ENCODE results near the gene UGT1A8. TPM values are rescaled to one million over a fixed set of nuclear protein-coding genes. Genes with fewer than 3 reads are reported as not detected.

UGT1A8 gene
- total RNA-seq, 1 donor, result not detected

- H3K79me2 ChIP-seq (ENCODE audit: insufficient read depth, low read length), result no peaks in the 10 kb centered on the region
- TF ChIP-seq, protein P1, sequence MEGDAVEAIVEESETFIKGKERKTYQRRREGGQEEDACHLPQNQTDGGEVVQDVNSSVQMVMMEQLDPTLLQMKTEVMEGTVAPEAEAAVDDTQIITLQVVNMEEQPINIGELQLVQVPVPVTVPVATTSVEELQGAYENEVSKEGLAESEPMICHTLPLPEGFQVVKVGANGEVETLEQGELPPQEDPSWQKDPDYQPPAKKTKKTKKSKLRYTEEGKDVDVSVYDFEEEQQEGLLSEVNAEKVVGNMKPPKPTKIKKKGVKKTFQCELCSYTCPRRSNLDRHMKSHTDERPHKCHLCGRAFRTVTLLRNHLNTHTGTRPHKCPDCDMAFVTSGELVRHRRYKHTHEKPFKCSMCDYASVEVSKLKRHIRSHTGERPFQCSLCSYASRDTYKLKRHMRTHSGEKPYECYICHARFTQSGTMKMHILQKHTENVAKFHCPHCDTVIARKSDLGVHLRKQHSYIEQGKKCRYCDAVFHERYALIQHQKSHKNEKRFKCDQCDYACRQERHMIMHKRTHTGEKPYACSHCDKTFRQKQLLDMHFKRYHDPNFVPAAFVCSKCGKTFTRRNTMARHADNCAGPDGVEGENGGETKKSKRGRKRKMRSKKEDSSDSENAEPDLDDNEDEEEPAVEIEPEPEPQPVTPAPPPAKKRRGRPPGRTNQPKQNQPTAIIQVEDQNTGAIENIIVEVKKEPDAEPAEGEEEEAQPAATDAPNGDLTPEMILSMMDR (IDR thresholded peaks at IDR 0.05; ENCODE audit: extremely low read depth, low read depth, low read length), result no peak
- no peaks in the 10 kb centered on the region for H3K27me3 ChIP-seq (ENCODE audit: insufficient read depth, low read length)
- H3K36me3 ChIP-seq (ENCODE audit: insufficient read depth, low read length), result no peaks in the 10 kb centered on the region
- no peak for DNase-seq (ENCODE audit: insufficient read length, low spot score, missing footprints)
- H3K4me3 ChIP-seq (ENCODE audit: insufficient read depth, low read length), result no peak within 1 kb of the TSS
- H3K4me2 ChIP-seq (ENCODE audit: insufficient read depth, low read length), result no peak within 1 kb of the TSS
- H3K27ac ChIP-seq (ENCODE audit: low read depth, low read length), result no peak within 1 kb of the TSS
- no peaks in the 10 kb centered on the region for H4K20me1 ChIP-seq (ENCODE audit: insufficient read depth, low read length)
- H2AFZ ChIP-seq (ENCODE audit: low read length), result no peak within 1 kb of the TSS
- no peaks in the 10 kb centered on the region for H3K9me3 ChIP-seq (ENCODE audit: low read depth, low read length)
- H3K4me1 ChIP-seq (ENCODE audit: insufficient read depth, low read length), result peaks cover 28% of the 10 kb centered on the region
These were observed 142.6 kb downstream of the UGT1A8 start, which contains the start of gene UGT1A1 for GRCh38 chr2:233760043-233760442. TSS of gene UGT1A1 (plus strand) at chr2:233760270. CDS start at chr2:233760288, 18 bp downstream.

GRCh38 chr2:233761040-233761769 lies 143.8 kb downstream of the UGT1A8 start:
- Histone ChIP-seq H3K79me2 (ENCODE audit: insufficient read depth, low read length) (no peaks in the 10 kb centered on the region), H3K4me3 (ENCODE audit: insufficient read depth, low read length) (no peak overlapping the region), H3K4me2 (ENCODE audit: insufficient read depth, low read length) (peak overlapping the region; percentile 26), H3K27me3 (ENCODE audit: insufficient read depth, low read length) (no peaks in the 10 kb centered on the region), H4K20me1 (ENCODE audit: insufficient read depth, low read length) (no peaks in the 10 kb centered on the region), H3K27ac (ENCODE audit: low read depth, low read length) (no peak overlapping the region), H3K4me1 (ENCODE audit: insufficient read depth, low read length) (peaks cover 28% of the 10 kb centered on the region), H3K36me3 (ENCODE audit: insufficient read depth, low read length) (no peaks in the 10 kb centered on the region), H2AFZ (ENCODE audit: low read length) (no peak overlapping the region), H3K9me3 (ENCODE audit: low read depth, low read length) (no peaks in the 10 kb centered on the region)
- TF ChIP-seq, protein P1 (IDR thresholded peaks at IDR 0.05; ENCODE audit: extremely low read depth, low read depth, low read length), result no peak
- no peak for DNase-seq (ENCODE audit: insufficient read length, low spot score, missing footprints)

DNA sequence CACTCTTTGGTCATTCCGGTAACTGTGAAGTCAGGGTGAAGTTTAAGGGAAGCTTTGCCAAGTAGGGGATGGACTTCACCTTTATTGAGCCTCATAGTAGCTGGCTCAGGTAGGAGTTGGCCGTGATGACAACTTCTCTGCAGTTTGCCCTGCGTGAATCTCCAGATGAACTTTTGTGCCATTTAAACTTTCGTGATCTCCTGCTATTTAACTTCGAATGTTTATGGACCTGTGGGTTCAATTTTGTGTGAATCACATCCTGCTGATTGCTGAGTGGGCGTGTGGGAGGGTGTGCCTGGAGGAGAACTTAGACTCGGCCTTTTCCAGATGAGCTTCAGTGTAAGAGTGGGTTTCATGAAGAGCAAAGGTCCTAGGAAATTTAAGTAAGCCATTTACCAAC lies 146.8 kb downstream of the UGT1A8 start:
- Histone ChIP-seq H3K36me3 (ENCODE audit: insufficient read depth, low read length) (no peaks in the 10 kb centered on the region), H3K4me1 (ENCODE audit: insufficient read depth, low read length) (peaks cover 23% of the 10 kb centered on the region), H3K27ac (ENCODE audit: low read depth, low read length) (peak overlapping the region; percentile 51), H3K79me2 (ENCODE audit: insufficient read depth, low read length) (no peaks in the 10 kb centered on the region), H3K4me2 (ENCODE audit: insufficient read depth, low read length) (peak overlapping the region; percentile 42), H3K27me3 (ENCODE audit: insufficient read depth, low read length) (no peaks in the 10 kb centered on the region), H4K20me1 (ENCODE audit: insufficient read depth, low read length) (no peaks in the 10 kb centered on the region), H3K4me3 (ENCODE audit: insufficient read depth, low read length) (no peak overlapping the region), H2AFZ (ENCODE audit: low read length) (peak overlapping the region; percentile 25), H3K9me3 (ENCODE audit: low read depth, low read length) (no peaks in the 10 kb centered on the region)
- DNase-seq (ENCODE audit: insufficient read length, low spot score, missing footprints), result peak; percentile 92
- TF ChIP-seq, protein P1 (IDR thresholded peaks at IDR 0.05; ENCODE audit: extremely low read depth, low read depth, low read length), result no peak

- Histone ChIP-seq H3K4me2 (ENCODE audit: insufficient read depth, low read length) (peak overlapping the region; percentile 42), H3K36me3 (ENCODE audit: insufficient read depth, low read length) (no peaks in the 10 kb centered on the region), H3K79me2 (ENCODE audit: insufficient read depth, low read length) (no peaks in the 10 kb centered on the region), H2AFZ (ENCODE audit: low read length) (no peak overlapping the region), H4K20me1 (ENCODE audit: insufficient read depth, low read length) (no peaks in the 10 kb centered on the region), H3K27ac (ENCODE audit: low read depth, low read length) (peak overlapping the region; percentile 51), H3K4me1 (ENCODE audit: insufficient read depth, low read length) (peaks cover 23% of the 10 kb centered on the region), H3K4me3 (ENCODE audit: insufficient read depth, low read length) (no peak overlapping the region), H3K9me3 (ENCODE audit: low read depth, low read length) (no peaks in the 10 kb centered on the region), H3K27me3 (ENCODE audit: insufficient read depth, low read length) (no peaks in the 10 kb centered on the region)
- no peak for DNase-seq (ENCODE audit: insufficient read length, low spot score, missing footprints)
- TF ChIP-seq, protein P1 (IDR thresholded peaks at IDR 0.05; ENCODE audit: extremely low read depth, low read depth, low read length), result no peak
These were observed 147.3 kb downstream of the UGT1A8 start for GRCh38 chr2:233764761-233765160.
